GM20000 (cell line): ENCODE measurements around the gene LYPLAL1.
A peak's percentile ranks its signal among the peaks of the same experiment; 100 is the strongest.

ENCODE experiments used
- DNase-seq: peaks from one replicate; pipeline ENCODE4 v3.0.0; 2012; ENCODE audit warnings: low spot score
- CTCF ChIP-seq: IDR thresholded peaks from 2 replicates; pipeline ENCODE4 v1.5.1; 2012; ENCODE audit warnings: mild to moderate bottlenecking, control low read depth; ENCODE audit errors: extremely low read depth, missing control alignments

Gene LYPLAL1

GRCh38 chr1:219176168-219176567 is 2.5 kb downstream of the LYPLAL1 start:
- DNase-seq, result no peak
- no peak for TF ChIP-seq CTCF

GRCh38 chr1:219177363-219177762 is 3.7 kb downstream of the LYPLAL1 start:
- peak; percentile 13 for DNase-seq
- no peak for TF ChIP-seq CTCF

- no peak for DNase-seq
- TF ChIP-seq CTCF, result no peak
Observed at GRCh38 chr1:219177940-219178339, 4.3 kb downstream of the LYPLAL1 start.

- no peak for DNase-seq
- TF ChIP-seq CTCF, result no peak
Observed at GRCh38 chr1:219179293-219179692, 5.6 kb downstream of the LYPLAL1 start.

GRCh38 chr1:219184337-219184736 is 10.7 kb downstream of the LYPLAL1 start:
- TF ChIP-seq CTCF, result no peak

GRCh38 chr1:219185486-219186117 is 11.9 kb downstream of the LYPLAL1 start:
- TF ChIP-seq CTCF, result no peak
- DNase-seq, result no peak

More at GRCh38 chr1:219184337-219184736, 10.7 kb downstream of the LYPLAL1 start:
- DNase-seq, result no peak

- no peak for TF ChIP-seq CTCF
- DNase-seq, result no peak
Observed at GRCh38 chr1:219188331-219188803, 14.7 kb downstream of the LYPLAL1 start.
